ENCODE results near the gene STAT4.

STAT4 gene

DNA sequence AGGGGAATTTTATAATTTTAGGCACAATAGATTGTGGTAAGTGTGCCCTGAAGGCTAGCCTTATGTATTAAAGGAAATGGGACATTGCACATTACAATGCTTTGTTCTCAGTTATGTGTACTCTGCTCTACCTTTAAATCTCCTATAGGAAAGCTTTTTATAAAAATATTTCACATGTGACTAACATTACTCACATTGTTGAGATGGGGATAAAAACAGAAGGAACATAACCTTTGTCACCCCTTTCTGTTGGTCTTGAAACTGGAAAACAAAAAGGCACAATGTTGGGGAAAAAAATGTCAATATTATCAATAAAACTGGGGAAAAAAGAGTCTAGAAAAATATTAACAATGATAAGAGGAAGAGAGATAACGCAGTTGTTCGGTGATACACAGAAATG is 119.5 kb downstream of the STAT4 start:
- TF ChIP-seq, protein P1, sequence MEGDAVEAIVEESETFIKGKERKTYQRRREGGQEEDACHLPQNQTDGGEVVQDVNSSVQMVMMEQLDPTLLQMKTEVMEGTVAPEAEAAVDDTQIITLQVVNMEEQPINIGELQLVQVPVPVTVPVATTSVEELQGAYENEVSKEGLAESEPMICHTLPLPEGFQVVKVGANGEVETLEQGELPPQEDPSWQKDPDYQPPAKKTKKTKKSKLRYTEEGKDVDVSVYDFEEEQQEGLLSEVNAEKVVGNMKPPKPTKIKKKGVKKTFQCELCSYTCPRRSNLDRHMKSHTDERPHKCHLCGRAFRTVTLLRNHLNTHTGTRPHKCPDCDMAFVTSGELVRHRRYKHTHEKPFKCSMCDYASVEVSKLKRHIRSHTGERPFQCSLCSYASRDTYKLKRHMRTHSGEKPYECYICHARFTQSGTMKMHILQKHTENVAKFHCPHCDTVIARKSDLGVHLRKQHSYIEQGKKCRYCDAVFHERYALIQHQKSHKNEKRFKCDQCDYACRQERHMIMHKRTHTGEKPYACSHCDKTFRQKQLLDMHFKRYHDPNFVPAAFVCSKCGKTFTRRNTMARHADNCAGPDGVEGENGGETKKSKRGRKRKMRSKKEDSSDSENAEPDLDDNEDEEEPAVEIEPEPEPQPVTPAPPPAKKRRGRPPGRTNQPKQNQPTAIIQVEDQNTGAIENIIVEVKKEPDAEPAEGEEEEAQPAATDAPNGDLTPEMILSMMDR (IDR thresholded peaks at IDR 0.05; ENCODE audit: low read depth, low read length): no peak
- in situ Hi-C loops (cut with HindIII; ENCODE audit: low sequenced_read_pairs): no loop called here
- no peak overlapping the region for H3K4me3 ChIP-seq (ENCODE audit: low read depth, low read length)
- DNase-seq (ENCODE audit: low read depth, low spot score): no peak

DNA sequence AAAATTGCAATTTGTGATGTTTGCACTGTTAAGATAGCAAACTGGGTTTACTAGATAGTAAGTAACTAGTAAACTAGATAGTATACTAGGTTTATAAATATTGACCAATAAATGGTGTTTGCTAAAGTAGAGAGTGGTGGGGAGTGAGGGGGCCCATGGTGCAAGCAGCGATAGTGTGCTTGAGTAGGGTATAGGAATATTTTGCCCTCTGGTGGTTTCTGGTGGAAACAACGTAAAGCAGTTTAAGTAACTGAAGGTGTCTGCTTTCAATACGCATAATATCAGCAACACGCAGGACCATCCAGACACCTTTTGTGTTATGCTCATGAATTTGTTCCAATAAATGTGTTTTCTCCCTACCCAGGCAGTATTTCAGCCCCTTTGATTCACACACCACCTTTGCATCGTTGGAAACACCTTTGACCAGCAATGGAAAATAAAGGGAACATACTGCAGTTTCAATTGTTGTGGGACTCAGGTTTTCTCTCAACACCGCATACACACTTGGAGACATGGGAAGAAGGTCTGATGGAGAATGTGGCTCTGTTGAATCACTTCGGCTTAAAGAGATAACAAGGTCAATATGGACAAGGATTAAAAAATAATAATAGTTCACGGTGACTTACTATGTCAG is 120.2 kb downstream of the STAT4 start:
- in situ Hi-C loops (cut with HindIII; ENCODE audit: low sequenced_read_pairs): no loop called here
- DNase-seq (ENCODE audit: low read depth, low spot score): peak; percentile 55
- no peak overlapping the region for H3K4me3 ChIP-seq (ENCODE audit: low read depth, low read length)
- TF ChIP-seq, protein P1 (IDR thresholded peaks at IDR 0.05; ENCODE audit: low read depth, low read length): peak; percentile 67

DNA sequence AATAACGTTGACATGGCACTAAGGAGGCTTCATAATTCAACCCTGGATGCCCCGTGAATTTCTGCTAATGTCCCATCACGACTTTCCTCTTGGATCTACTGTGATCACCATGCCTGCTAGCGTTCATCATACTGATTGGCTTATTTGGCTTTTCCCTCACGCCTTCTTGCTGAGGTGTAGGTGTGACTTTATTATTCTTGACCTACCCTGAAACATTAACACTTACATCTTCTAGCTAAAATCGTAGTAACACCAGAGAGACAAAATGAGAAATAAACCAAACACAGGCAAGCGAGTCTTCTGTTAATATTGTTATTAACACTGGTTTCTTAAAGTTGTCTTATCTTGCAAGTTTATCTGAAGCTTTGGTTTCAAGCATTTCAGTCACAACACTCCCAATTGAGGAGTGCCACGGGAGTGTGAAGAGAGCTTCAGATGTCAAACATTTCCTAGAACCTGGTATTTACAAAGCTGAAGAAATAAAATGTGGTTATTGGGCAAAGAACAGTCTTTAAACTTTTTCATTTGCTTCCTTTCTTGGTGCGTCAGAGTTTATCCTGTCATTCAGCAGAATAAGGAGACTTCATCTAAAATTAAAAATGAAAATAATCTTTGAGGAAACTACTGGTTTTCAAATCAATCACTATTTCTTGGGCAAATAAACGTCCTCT is 121.4 kb downstream of the STAT4 start:
- no peak for DNase-seq (ENCODE audit: low read depth, low spot score)
- no peak overlapping the region for H3K4me3 ChIP-seq (ENCODE audit: low read depth, low read length)
- TF ChIP-seq, protein P1 (IDR thresholded peaks at IDR 0.05; ENCODE audit: low read depth, low read length): no peak
- in situ Hi-C loops (cut with HindIII; ENCODE audit: low sequenced_read_pairs): no loop called here

DNA sequence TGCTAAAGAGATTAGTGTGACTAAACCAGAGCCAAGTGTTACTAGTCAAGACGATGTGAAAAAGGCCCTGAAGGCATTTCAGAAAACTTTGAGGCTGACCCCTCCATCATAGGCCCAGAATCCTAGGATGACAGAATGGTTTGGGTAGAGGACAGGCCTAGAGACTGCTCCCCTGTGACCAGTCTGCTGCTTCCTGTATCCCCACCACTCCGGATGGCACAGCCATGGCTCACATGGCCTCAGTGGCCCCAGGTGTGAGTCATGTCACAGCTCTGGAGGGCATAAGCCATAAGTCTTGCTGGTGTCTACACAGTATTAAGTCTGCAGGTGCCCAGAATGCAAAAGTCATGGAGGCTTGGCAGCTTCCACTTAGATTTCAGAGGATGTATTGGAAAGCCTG is 124.4 kb downstream of the STAT4 start:
- TF ChIP-seq, protein P1 (IDR thresholded peaks at IDR 0.05; ENCODE audit: low read depth, low read length): no peak
- no peak overlapping the region for H3K4me3 ChIP-seq (ENCODE audit: low read depth, low read length)
- DNase-seq (ENCODE audit: low read depth, low spot score): no peak
- in situ Hi-C loops (cut with HindIII; ENCODE audit: low sequenced_read_pairs): no loop called here

DNA sequence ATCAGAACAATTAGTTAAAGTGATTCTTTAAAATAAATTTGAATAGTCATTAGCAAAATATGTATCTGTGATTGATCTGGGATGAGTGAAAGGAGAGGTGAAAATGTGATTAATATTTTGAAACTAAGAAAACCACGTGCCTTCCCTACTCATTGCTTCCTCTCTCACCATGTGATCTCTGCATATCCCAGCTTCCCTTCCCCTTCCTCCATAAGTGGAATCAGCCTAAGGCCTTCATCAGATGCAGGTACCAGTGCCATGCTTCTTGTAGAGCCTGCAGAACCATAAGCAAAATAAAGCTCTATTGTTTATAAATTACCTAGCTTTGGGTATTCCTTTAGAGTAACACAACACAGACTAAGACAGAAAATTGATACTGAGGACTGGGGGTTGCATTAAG is 125.7 kb downstream of the STAT4 start:
- H3K4me3 ChIP-seq (ENCODE audit: low read depth, low read length): no peak overlapping the region
- DNase-seq (ENCODE audit: low read depth, low spot score): no peak
- in situ Hi-C loops (cut with HindIII; ENCODE audit: low sequenced_read_pairs): no loop called here

DNA sequence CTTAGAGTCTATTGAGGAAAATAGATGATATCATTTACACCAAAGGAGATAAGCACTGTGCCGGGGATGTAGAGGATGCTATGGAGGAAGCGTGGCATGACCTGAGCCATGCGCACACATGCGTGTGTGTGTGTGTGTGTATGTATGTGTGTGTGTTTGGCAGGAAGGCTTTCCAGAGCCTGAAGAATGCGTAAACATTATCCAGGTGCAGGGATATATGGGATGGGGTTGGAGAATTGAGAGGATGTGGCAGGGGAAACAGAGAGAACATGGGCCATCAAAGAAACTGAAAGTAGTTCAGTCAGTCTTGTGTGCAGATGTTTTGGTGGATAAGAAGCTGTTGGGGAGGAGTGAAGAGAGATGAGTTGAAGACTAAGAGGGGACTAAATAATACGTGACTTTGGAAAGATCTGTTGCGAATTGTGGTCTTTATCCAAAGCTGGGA is 127.5 kb downstream of the STAT4 start:
- H3K4me3 ChIP-seq (ENCODE audit: low read depth, low read length): no peak overlapping the region
- DNase-seq (ENCODE audit: low read depth, low spot score): no peak
- in situ Hi-C loops (cut with HindIII; ENCODE audit: low sequenced_read_pairs): no loop called here

More for the DNA sequence above, 125.7 kb downstream of the STAT4 start:
- TF ChIP-seq, protein P1 (IDR thresholded peaks at IDR 0.05; ENCODE audit: low read depth, low read length): no peak

More for the DNA sequence above, 127.5 kb downstream of the STAT4 start:
- TF ChIP-seq, protein P1 (IDR thresholded peaks at IDR 0.05; ENCODE audit: low read depth, low read length): no peak

All from astrocyte of the spinal cord (primary cell).